Measurements from ENCODE around the gene PLA2G4A.

DNA sequence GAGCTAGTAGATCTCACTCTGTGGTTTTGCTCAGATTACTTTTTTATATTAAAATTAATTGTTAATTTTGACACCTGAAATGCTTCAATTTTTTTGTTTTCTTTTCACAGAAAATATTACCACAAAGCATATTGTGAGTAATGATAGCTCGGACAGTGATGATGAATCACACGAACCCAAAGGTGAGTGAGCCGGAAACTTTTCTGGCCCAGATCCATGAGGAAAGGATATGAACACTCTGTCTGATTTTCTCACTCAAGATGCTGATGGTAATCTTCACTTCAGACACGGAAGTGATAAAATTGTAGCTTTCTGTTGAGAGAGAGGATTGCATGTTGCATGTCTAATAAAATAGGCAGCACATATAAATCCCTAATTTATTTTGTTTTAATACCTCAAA lies 121.8 kb downstream of the PLA2G4A start:
- TF ChIP-seq, protein P1, sequence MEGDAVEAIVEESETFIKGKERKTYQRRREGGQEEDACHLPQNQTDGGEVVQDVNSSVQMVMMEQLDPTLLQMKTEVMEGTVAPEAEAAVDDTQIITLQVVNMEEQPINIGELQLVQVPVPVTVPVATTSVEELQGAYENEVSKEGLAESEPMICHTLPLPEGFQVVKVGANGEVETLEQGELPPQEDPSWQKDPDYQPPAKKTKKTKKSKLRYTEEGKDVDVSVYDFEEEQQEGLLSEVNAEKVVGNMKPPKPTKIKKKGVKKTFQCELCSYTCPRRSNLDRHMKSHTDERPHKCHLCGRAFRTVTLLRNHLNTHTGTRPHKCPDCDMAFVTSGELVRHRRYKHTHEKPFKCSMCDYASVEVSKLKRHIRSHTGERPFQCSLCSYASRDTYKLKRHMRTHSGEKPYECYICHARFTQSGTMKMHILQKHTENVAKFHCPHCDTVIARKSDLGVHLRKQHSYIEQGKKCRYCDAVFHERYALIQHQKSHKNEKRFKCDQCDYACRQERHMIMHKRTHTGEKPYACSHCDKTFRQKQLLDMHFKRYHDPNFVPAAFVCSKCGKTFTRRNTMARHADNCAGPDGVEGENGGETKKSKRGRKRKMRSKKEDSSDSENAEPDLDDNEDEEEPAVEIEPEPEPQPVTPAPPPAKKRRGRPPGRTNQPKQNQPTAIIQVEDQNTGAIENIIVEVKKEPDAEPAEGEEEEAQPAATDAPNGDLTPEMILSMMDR (IDR thresholded peaks at IDR 0.05), result no peak
- TF ChIP-seq POLR2A (IDR thresholded peaks at IDR 0.05), result no peak

All from transverse colon (tissue), 3 donors.